ENCODE data around the gene ATM. TPM values are rescaled to one million over a fixed set of nuclear protein-coding genes. Genes with fewer than 3 reads are reported as not detected.
"Not testable (repeated sequence)": the region's sequence is repeated elsewhere in the genome, so short reads cannot be mapped to it uniquely, and the experiment has no call there.

The ATM gene
- total RNA-seq, 4 donors from 2014 or later: 28.3 to 73.1 (median 34.1) TPM

DNA sequence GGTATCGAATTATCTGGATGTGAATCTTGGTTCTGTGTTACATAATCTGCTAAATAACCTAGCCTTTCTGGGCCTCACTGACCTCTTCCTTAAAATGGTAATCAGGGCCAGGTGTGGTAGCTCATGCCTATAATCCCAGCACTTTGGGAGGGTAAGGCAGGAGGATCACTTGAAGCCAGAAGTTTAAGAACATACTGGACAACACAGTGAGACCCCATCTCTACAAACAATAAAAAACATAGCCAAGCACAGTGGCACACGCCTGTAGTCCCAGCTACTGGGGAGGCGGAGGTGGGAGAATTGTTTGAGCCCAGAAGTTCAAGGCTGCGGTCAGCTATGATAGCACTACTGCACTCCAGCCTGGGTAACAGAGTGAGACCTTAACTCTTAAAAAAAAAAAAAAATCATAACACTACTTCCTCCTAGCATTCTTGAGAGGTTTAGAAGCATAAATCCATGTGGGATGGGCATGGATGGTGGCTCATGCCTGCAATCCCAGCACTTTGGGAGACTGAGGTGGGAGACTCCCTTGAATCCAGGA, 171.9 kb downstream of the ATM start:
- no peak for TF ChIP-seq EP300 (IDR thresholded peaks at IDR 0.05)
- TF ChIP-seq, protein P1, sequence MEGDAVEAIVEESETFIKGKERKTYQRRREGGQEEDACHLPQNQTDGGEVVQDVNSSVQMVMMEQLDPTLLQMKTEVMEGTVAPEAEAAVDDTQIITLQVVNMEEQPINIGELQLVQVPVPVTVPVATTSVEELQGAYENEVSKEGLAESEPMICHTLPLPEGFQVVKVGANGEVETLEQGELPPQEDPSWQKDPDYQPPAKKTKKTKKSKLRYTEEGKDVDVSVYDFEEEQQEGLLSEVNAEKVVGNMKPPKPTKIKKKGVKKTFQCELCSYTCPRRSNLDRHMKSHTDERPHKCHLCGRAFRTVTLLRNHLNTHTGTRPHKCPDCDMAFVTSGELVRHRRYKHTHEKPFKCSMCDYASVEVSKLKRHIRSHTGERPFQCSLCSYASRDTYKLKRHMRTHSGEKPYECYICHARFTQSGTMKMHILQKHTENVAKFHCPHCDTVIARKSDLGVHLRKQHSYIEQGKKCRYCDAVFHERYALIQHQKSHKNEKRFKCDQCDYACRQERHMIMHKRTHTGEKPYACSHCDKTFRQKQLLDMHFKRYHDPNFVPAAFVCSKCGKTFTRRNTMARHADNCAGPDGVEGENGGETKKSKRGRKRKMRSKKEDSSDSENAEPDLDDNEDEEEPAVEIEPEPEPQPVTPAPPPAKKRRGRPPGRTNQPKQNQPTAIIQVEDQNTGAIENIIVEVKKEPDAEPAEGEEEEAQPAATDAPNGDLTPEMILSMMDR (IDR thresholded peaks at IDR 0.05): no peak
- TF ChIP-seq POLR2A (IDR thresholded peaks at IDR 0.05; ENCODE audit: low read depth): no peak
- no peak for TF ChIP-seq POLR2AphosphoS5 (IDR thresholded peaks at IDR 0.05)
- no peak overlapping the region for H3K27ac ChIP-seq (replicated peaks in 1 of 4)
- 100% methylated on average over 1 of the region's 4 CpGs for WGBS
- H3K36me3 ChIP-seq: no peaks in the 10 kb centered on the region
- no peaks in the 10 kb centered on the region for H3K27me3 ChIP-seq
- no peaks in the 10 kb centered on the region for H3K9me3 ChIP-seq
- no peak for DNase-seq (ENCODE audit: extremely low spot score)
- intact Hi-C loops (cut with DNase I): no loop called here
- H3K4me3 ChIP-seq: no peak overlapping the region
- H3K4me1 ChIP-seq: no peaks in the 10 kb centered on the region

DNA sequence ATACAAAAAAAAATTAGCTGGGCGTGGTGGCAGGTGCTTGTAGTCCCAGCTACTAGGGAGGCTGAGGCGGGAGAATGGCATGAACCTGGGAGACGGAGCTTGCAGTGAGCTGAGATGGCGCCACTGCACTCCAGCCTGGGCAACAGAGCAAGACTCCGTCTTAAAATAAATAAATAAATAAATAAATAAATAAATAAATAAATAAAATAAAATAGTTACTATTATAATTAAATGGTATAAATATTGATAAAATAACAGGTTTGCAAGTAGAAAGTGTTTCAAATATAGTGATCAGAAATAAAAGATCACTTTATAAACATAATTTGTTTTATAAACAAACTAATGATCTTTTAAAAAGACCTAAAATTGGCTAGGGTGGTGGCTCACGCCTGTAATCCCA, 173.8 kb downstream of the ATM start:
- DNase-seq (ENCODE audit: extremely low spot score): not testable (repeated sequence)
- 94% methylated on average over 6 of the region's 6 CpGs for WGBS

DNA sequence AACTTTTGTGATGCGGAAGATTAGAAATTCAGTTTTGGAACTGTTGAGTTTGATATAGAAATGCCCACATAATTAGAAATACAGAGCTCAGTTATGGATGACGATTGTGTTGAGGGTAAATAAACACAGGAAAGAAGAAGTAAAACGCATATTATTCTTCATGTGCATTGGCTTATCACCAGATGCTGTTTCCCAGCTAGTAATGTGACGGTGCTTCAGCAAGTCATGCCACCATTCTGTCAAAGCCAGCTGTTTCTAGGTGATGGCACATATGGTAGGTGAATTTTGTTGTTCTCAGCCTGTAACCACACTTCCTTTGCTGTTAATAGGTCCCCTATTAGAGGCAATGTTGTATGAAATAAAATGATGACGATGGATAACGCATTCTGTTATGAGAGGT, 175.6 kb downstream of the ATM start:
- H3K9me3 ChIP-seq: no peaks in the 10 kb centered on the region
- DNase-seq (ENCODE audit: extremely low spot score): no peak
- no peaks in the 10 kb centered on the region for H3K36me3 ChIP-seq
- no peaks in the 10 kb centered on the region for H3K4me1 ChIP-seq
- H3K27ac ChIP-seq (replicated peaks in 1 of 4): no peak overlapping the region
- no peak overlapping the region for H3K4me3 ChIP-seq
- H3K27me3 ChIP-seq: no peaks in the 10 kb centered on the region
- WGBS: 74% methylated on average over 6 of the region's 6 CpGs
- TF ChIP-seq POLR2AphosphoS5 (IDR thresholded peaks at IDR 0.05) (no peak), EP300 (IDR thresholded peaks at IDR 0.05) (no peak), POLR2A (IDR thresholded peaks at IDR 0.05; ENCODE audit: low read depth) (no peak)
- TF ChIP-seq, protein P1 (IDR thresholded peaks at IDR 0.05): no peak
- intact Hi-C loops (cut with DNase I): no loop called here

More for the DNA sequence above, 173.8 kb downstream of the ATM start:
- H3K4me3 ChIP-seq; intact Hi-C loops (cut with DNase I); H3K27me3 ChIP-seq; H3K9me3 ChIP-seq; H3K4me1 ChIP-seq; H3K27ac ChIP-seq (replicated peaks in 1 of 4); H3K36me3 ChIP-seq: not testable (repeated sequence)

DNA sequence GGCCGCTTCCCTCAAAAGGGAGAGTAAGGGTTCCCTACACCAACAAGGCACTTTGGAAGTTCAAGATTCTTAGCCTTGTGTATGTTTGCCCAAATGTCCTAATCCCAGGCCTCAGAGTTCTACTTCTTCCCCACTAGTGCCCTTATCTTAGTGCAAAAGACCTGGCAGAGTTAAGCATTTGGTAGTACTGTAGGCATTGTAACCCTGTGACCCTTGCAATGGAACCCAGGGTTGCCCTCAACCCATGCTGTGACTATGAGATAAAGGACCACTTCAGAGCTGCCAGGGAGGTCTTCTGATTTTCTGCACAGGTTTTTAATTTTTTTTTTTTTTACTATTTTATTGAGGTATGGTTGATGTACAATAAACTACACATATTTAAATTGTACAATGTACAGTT, 179.4 kb downstream of the ATM start:
- Histone ChIP-seq H3K27ac (replicated peaks in 1 of 4) (no peak overlapping the region), H3K27me3 (no peaks in the 10 kb centered on the region), H3K9me3 (no peaks in the 10 kb centered on the region), H3K36me3 (no peaks in the 10 kb centered on the region), H3K4me1 (no peaks in the 10 kb centered on the region), H3K4me3 (no peak overlapping the region)
- 100% methylated on average over 1 of the region's 1 CpG for WGBS
- intact Hi-C loops (cut with DNase I): no loop called here
- TF ChIP-seq, protein P1 (IDR thresholded peaks at IDR 0.05): no peak
- no peak for TF ChIP-seq EP300 (IDR thresholded peaks at IDR 0.05)
- TF ChIP-seq POLR2AphosphoS5 (IDR thresholded peaks at IDR 0.05): no peak
- TF ChIP-seq POLR2A (IDR thresholded peaks at IDR 0.05; ENCODE audit: low read depth): no peak
- no peak for DNase-seq (ENCODE audit: extremely low spot score)

DNA sequence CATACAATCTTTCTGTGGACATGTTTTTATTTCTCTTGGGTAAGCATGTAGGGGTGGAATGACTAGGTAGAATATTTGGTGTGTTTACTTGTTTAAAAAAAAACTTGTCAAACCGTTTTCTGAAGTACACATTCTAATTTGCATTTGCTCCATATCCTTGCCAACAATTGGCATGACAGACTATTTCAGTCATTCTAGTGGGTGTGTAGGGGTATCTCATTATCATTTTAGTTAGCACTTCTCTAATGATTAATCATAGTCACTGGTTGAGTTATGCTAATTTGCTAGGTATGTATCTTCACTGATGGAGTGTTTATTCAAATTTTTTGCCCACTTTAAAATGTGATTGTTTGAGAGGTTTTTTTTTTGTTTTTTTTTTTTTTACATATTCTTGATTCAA, 180.2 kb downstream of the ATM start:
- TF ChIP-seq, protein P1 (IDR thresholded peaks at IDR 0.05): no peak
- TF ChIP-seq POLR2AphosphoS5 (IDR thresholded peaks at IDR 0.05) (no peak), POLR2A (IDR thresholded peaks at IDR 0.05; ENCODE audit: low read depth) (no peak), EP300 (IDR thresholded peaks at IDR 0.05) (no peak)
- no peaks in the 10 kb centered on the region for H3K36me3 ChIP-seq
- no peaks in the 10 kb centered on the region for H3K4me1 ChIP-seq
- H3K4me3 ChIP-seq: no peak overlapping the region
- H3K27ac ChIP-seq (replicated peaks in 1 of 4): no peak overlapping the region
- intact Hi-C loops (cut with DNase I): no loop called here
- no peaks in the 10 kb centered on the region for H3K27me3 ChIP-seq
- no peak for DNase-seq (ENCODE audit: extremely low spot score)
- H3K9me3 ChIP-seq: no peaks in the 10 kb centered on the region
- 84% methylated on average over 1 of the region's 1 CpG for WGBS
